Parathyroid adenoma (tissue), 2 donors: ENCODE measurements around the gene POC1A.

Experiments
- H2AFZ ChIP-seq: fragments of 300-600 bp; sonication (generic); one replicate; pipeline ENCODE4 v1.7.0; 2017; ENCODE audit warnings: antibody characterized with exemption, mild to moderate bottlenecking
- H3K27ac ChIP-seq: fragments of 300-600 bp; sonication (generic); one replicate; pipeline ENCODE4 v1.7.0; 2017
- H3K27me3 ChIP-seq: fragments of 300-600 bp; sonication (generic); one replicate; pipeline ENCODE4 v1.7.0; 2017; ENCODE audit warnings: low read length; ENCODE audit not compliant: control insufficient read depth, insufficient read depth
- H3K36me3 ChIP-seq: fragments of 300-600 bp; sonication (generic); one replicate; pipeline ENCODE4 v1.7.0; 2017; ENCODE audit warnings: low read length; ENCODE audit not compliant: control insufficient read depth, insufficient read depth
- H3K4me1 ChIP-seq: fragments of 300-600 bp; sonication (generic); one replicate; pipeline ENCODE4 v1.7.0; 2017; ENCODE audit warnings: control low read depth
- H3K4me2 ChIP-seq: fragments of 300-600 bp; sonication (generic); one replicate; pipeline ENCODE4 v1.7.0; 2017; ENCODE audit warnings: low read length
- H3K4me3 ChIP-seq: fragments of 300-600 bp; sonication (generic); one replicate; pipeline ENCODE4 v1.7.0; 2017; ENCODE audit warnings: low read depth, low read length
- H3K79me2 ChIP-seq: fragments of 300-600 bp; sonication (generic); one replicate; pipeline ENCODE4 v1.7.0; 2017; ENCODE audit warnings: control low read depth
- H3K9ac ChIP-seq: fragments of 300-600 bp; sonication (generic); one replicate; pipeline ENCODE4 v1.7.0; 2017; ENCODE audit warnings: mild to moderate bottlenecking
- H3K9me3 ChIP-seq: fragments of 300-600 bp; sonication (generic); one replicate; pipeline ENCODE4 v1.7.0; 2017; ENCODE audit warnings: low read length; ENCODE audit not compliant: control insufficient read depth
- CTCF ChIP-seq: fragments of 300-600 bp; sonication (generic); IDR thresholded peaks from one replicate; pipeline ENCODE4 v1.7.0; 2017; ENCODE audit warnings: antibody characterized with exemption, mild to moderate bottlenecking
- donor health status: primary hyperparathyroidism.

Gene POC1A

GRCh38 chr3:52120556-52121463 is 33.4 kb downstream of the POC1A start:
- Histone ChIP-seq H3K27me3 (no peaks in the 10 kb centered on the region), H3K9me3 (no peaks in the 10 kb centered on the region), H3K4me3 (no peak overlapping the region), H3K27ac (peak overlapping the region; percentile 21), H3K4me1 (peaks cover 8% of the 10 kb centered on the region), H3K4me2 (no peak overlapping the region), H3K36me3 (no peaks in the 10 kb centered on the region), H3K9ac (no peak overlapping the region), H2AFZ (no peak overlapping the region), H3K79me2 (no peaks in the 10 kb centered on the region)
- TF ChIP-seq CTCF: no peak

GRCh38 chr3:52119826-52120225 is 34.4 kb downstream of the POC1A start:
- Histone ChIP-seq H3K4me1 (peaks cover 8% of the 10 kb centered on the region), H3K9me3 (no peaks in the 10 kb centered on the region), H3K27me3 (no peaks in the 10 kb centered on the region), H3K4me3 (no peak overlapping the region), H3K9ac (no peak overlapping the region), H3K27ac (no peak overlapping the region), H2AFZ (no peak overlapping the region), H3K4me2 (no peak overlapping the region), H3K36me3 (no peaks in the 10 kb centered on the region), H3K79me2 (no peaks in the 10 kb centered on the region)
- no peak for TF ChIP-seq CTCF

GRCh38 chr3:52119099-52119498 is 35.1 kb downstream of the POC1A start:
- Histone ChIP-seq H3K79me2 (no peaks in the 10 kb centered on the region), H3K9ac (no peak overlapping the region), H3K27ac (no peak overlapping the region), H3K9me3 (no peaks in the 10 kb centered on the region), H3K4me3 (no peak overlapping the region), H3K27me3 (no peaks in the 10 kb centered on the region), H2AFZ (no peak overlapping the region), H3K4me1 (peaks cover 8% of the 10 kb centered on the region), H3K4me2 (no peak overlapping the region), H3K36me3 (no peaks in the 10 kb centered on the region)
- no peak for TF ChIP-seq CTCF

DNA sequence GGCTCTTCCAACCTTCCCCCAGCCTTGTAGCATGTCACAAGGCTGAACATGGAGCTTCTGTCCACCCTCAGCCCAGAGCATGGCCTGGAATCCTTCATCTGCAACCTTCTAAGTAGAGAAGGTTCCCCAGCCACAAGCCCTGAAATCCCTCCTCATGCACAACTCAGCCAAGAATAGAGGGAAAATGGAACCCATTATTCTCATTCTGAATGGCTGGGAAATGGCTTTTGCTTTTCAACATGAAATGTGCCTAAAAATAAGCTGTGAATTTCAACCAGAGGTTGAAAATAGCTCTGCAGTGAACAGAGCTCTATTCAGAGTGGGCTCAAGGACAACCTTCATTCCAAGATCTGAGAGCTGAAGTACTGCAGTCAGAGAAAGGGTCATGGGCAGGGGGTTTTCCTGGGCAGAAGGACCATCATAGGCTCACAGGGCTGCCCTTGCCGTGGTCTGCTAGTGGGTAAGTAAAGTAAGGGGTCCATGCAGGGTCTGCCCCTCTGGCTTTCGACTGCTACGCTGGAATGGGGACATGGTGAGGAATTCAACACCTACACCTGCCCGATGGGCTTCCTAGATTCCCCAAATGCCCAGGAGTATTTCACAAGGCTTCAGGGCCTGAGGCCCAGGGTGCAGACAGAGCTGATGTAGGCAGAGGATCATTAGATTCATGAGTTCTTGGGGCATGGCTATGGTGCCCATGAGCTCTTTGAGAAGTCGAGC is 35.9 kb downstream of the POC1A start:
- Histone ChIP-seq H3K4me3 (no peak overlapping the region), H3K9ac (no peak overlapping the region), H3K36me3 (no peaks in the 10 kb centered on the region), H3K4me1 (peaks cover 6% of the 10 kb centered on the region), H3K27ac (no peak overlapping the region), H3K79me2 (no peaks in the 10 kb centered on the region), H3K4me2 (no peak overlapping the region), H3K27me3 (no peaks in the 10 kb centered on the region), H3K9me3 (no peaks in the 10 kb centered on the region), H2AFZ (no peak overlapping the region)
- no peak for TF ChIP-seq CTCF
